Measurements from ENCODE around the gene SLIT3.
A peak's percentile ranks its signal among the peaks of the same experiment; 100 is the strongest.

The SLIT3 gene

GRCh38 chr5:169146158-169146557, 154.8 kb downstream of the SLIT3 start (continued):
- TF ChIP-seq ZBTB10 (tag by site-specific recombination; IDR thresholded peaks at IDR 0.05) (no peak), ZNF112 (tag by site-specific recombination; IDR thresholded peaks at IDR 0.05) (no peak)

GRCh38 chr5:169142264-169142970, 158.5 kb downstream of the SLIT3 start:
- Histone ChIP-seq H3K36me3 (ENCODE audit: control insufficient read depth in 2 of 2, insufficient read depth in 1 of 2, low read length in 2 of 2) (no peaks in the 10 kb centered on the region), H3K27ac (ENCODE audit: extremely low read depth, low read depth, low read length) (0 out of 2 replicates have a peak overlapping the region, but pooled peaks have one; percentile 1), H3K4me1 (ENCODE audit: control insufficient read depth, insufficient read depth, low read length) (0 out of 2 replicates have a peak, but pooled peaks cover 2% of the 10 kb centered on the region), H3K4me3 (ENCODE audit: low read depth, low read length) (no peak overlapping the region), H3K9me3 (ENCODE audit: control insufficient read depth, insufficient read depth, low read depth, low read length) (no peaks in the 10 kb centered on the region)
- ChIA-PET CTCF (no interaction called here), POLR2A (no interaction called here)
- no peak for TF ChIP-seq ZNF658 (tag by site-specific recombination; IDR thresholded peaks at IDR 0.05)
- TF ChIP-seq ZNF248 (tag by site-specific recombination; IDR thresholded peaks at IDR 0.05) = no peak
- no peak for TF ChIP-seq REST (tag by site-specific recombination; IDR thresholded peaks at IDR 0.05)
- no peak for TF ChIP-seq SCRT1 (tag by site-specific recombination; IDR thresholded peaks at IDR 0.05; ENCODE audit: borderline replicate concordance)
- TF ChIP-seq ZNF843 (tag by site-specific recombination; IDR thresholded peaks at IDR 0.05) = peak; percentile 72
- no peak for TF ChIP-seq ZNF548 (tag by site-specific recombination; IDR thresholded peaks at IDR 0.05)
- peak; percentile 45 for TF ChIP-seq FEZF1 (tag by site-specific recombination; IDR thresholded peaks at IDR 0.05)
- TF ChIP-seq ZNF114 (tag by site-specific recombination; IDR thresholded peaks at IDR 0.05) = no peak
- peak; percentile 63 for TF ChIP-seq SP7 (tag by site-specific recombination; IDR thresholded peaks at IDR 0.05)
- no peak for TF ChIP-seq ZNF174 (tag by site-specific recombination; IDR thresholded peaks at IDR 0.05)
- TF ChIP-seq ZNF561 (tag by site-specific recombination; IDR thresholded peaks at IDR 0.05; ENCODE audit: borderline replicate concordance) = no peak
- TF ChIP-seq ZNF239 (tag by site-specific recombination; IDR thresholded peaks at IDR 0.05) = no peak
- no peak for TF ChIP-seq ZNF768 (tag by site-specific recombination; IDR thresholded peaks at IDR 0.05)
- no peak for TF ChIP-seq ATF2 (tag by site-specific recombination; IDR thresholded peaks at IDR 0.05; ENCODE audit: low read depth)
- TF ChIP-seq ZXDB (tag by site-specific recombination; IDR thresholded peaks at IDR 0.05) = peak; percentile 29; the same call in 1 of the 2 replicates
- TF ChIP-seq GLIS2 (tag by site-specific recombination; IDR thresholded peaks at IDR 0.05) = no peak
- no peak for TF ChIP-seq ZNF510 (tag by site-specific recombination; IDR thresholded peaks at IDR 0.05; ENCODE audit: insufficient replicate concordance)
- TF ChIP-seq ZNF639 (tag by site-specific recombination; IDR thresholded peaks at IDR 0.05) = no peak
- no peak for TF ChIP-seq ZNF280D (tag by site-specific recombination; IDR thresholded peaks at IDR 0.05)
- TF ChIP-seq ELK4 (IDR thresholded peaks at IDR 0.05; ENCODE audit: borderline replicate concordance, low read depth, low read length) = no peak
